ENCODE results near the gene LZTS3.
"Not testable (repeated sequence)": the region's sequence is repeated elsewhere in the genome, so short reads cannot be mapped to it uniquely, and the experiment has no call there.

LZTS3 gene

GRCh38 chr20:3192226-3193015 lies 19.1 kb upstream of the LZTS3 start:
- no peak for DNase-seq (ENCODE audit: low read depth)

- DNase-seq (ENCODE audit: low read depth), result no peak
Measured at GRCh38 chr20:3190681-3191111, 17.3 kb upstream of the LZTS3 start.

- DNase-seq (ENCODE audit: low read depth), result no peak
Measured at GRCh38 chr20:3189561-3190131, 16.3 kb upstream of the LZTS3 start.

- DNase-seq (ENCODE audit: low read depth), result no peak
Measured at GRCh38 chr20:3188823-3189413, 15.6 kb upstream of the LZTS3 start.

- DNase-seq (ENCODE audit: low read depth), result not testable (repeated sequence)
Measured at GRCh38 chr20:3187861-3188260, 14.5 kb upstream of the LZTS3 start.

- DNase-seq (ENCODE audit: low read depth), result no peak
Measured at GRCh38 chr20:3183896-3184612, 10.7 kb upstream of the LZTS3 start.

- not testable (repeated sequence) for DNase-seq (ENCODE audit: low read depth)
Measured at GRCh38 chr20:3182429-3182828, 9.1 kb upstream of the LZTS3 start.

GRCh38 chr20:3181270-3181669 lies 7.9 kb upstream of the LZTS3 start:
- DNase-seq (ENCODE audit: low read depth), result no peak

- no peak for DNase-seq (ENCODE audit: low read depth)
Measured at GRCh38 chr20:3180319-3180718, 7.0 kb upstream of the LZTS3 start.

- DNase-seq (ENCODE audit: low read depth), result no peak
Measured at GRCh38 chr20:3177746-3178485, 4.6 kb upstream of the LZTS3 start.

GRCh38 chr20:3175270-3175669 lies 1.9 kb upstream of the LZTS3 start:
- no peak for DNase-seq (ENCODE audit: low read depth)

GRCh38 chr20:3174442-3175261 lies 1.3 kb upstream of the LZTS3 start:
- no peak for DNase-seq (ENCODE audit: low read depth)

- peak; percentile 86 for DNase-seq (ENCODE audit: low read depth)
Measured at GRCh38 chr20:3173610-3174441, 477 bp upstream of the LZTS3 start.

- no peak for DNase-seq (ENCODE audit: low read depth)
Measured at GRCh38 chr20:3172126-3172932, 1.0 kb downstream of the LZTS3 start.

- no peak for DNase-seq (ENCODE audit: low read depth)
Measured at GRCh38 chr20:3171391-3172125, 1.8 kb downstream of the LZTS3 start.

GRCh38 chr20:3168829-3169590 lies 4.3 kb downstream of the LZTS3 start:
- DNase-seq (ENCODE audit: low read depth), result no peak

- no peak for DNase-seq (ENCODE audit: low read depth)
Measured at GRCh38 chr20:3168079-3168828, 5.1 kb downstream of the LZTS3 start.
